ENCODE data around the gene CRY2.

- TF ChIP-seq REST (IDR thresholded peaks at IDR 0.05; ENCODE audit: unreplicated experiment) (no peak), CTCF (conservative IDR thresholded peaks at IDR 0.05; ENCODE audit: low read depth in 2 of 2) (no peak), EZH2phosphoT487 (IDR thresholded peaks at IDR 0.05; ENCODE audit: unreplicated experiment) (no peak), EZH2 (IDR thresholded peaks at IDR 0.05; ENCODE audit: low read depth, unreplicated experiment) (no peak), POLR2AphosphoS5 (IDR thresholded peaks at IDR 0.05; ENCODE audit: low read depth) (no peak; the same call in 1 of the 2 replicates)
Measured at GRCh38 chr11:45906965-45907611, 59.8 kb downstream of the CRY2 start, which contains the start of gene FREY1.

All from GM23338 (cell line).